Gastroesophageal sphincter (tissue), 2 donors: ENCODE results near the gene NXF1.
"Not testable (repeated sequence)": the region's sequence is repeated elsewhere in the genome, so short reads cannot be mapped to it uniquely, and the experiment has no call there.

ENCODE experiments used
- POLR2A ChIP-seq, 2 donors: fragments of 450-650 bp; IDR thresholded peaks; one replicate each; pipeline ENCODE4 v1.6.1; 2017; ENCODE audit warnings: antibody characterized with exemption in 2 of 2, mild to moderate bottlenecking in 2 of 2, moderate library complexity in 1 of 2
- POLR2AphosphoS5 ChIP-seq: sonication (generic); formaldehyde crosslinking; IDR thresholded peaks from one replicate; pipeline ENCODE4 v1.6.1; 2017; ENCODE audit warnings: antibody characterized with exemption

GRCh38 chr11:62842891-62843290, 37.7 kb upstream of the NXF1 start:
- not testable (repeated sequence) for TF ChIP-seq POLR2A (IDR thresholded peaks at IDR 0.05); POLR2AphosphoS5
